ENCODE data around the gene PHACTR3.

DNA sequence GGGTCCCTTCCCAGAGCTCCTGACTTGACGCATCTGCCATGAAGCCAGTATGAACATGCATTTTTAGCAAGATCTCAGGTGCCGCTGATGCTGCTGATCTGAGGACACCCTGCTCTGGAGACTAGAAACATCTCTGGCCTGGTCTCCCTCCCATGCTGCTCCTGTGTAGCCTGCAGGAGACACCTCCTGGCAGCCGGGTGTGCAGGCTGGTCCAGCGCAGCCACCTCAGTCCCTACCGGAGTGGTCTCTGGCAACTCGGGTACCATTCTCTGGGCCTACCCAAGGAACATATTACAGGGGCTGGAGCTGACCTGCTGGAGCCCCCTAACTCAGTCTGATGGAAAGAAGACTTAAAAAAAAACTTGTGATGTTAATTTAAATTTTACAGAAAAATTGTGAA lies 20.1 kb downstream of the PHACTR3 start:
- TF ChIP-seq, protein P1, sequence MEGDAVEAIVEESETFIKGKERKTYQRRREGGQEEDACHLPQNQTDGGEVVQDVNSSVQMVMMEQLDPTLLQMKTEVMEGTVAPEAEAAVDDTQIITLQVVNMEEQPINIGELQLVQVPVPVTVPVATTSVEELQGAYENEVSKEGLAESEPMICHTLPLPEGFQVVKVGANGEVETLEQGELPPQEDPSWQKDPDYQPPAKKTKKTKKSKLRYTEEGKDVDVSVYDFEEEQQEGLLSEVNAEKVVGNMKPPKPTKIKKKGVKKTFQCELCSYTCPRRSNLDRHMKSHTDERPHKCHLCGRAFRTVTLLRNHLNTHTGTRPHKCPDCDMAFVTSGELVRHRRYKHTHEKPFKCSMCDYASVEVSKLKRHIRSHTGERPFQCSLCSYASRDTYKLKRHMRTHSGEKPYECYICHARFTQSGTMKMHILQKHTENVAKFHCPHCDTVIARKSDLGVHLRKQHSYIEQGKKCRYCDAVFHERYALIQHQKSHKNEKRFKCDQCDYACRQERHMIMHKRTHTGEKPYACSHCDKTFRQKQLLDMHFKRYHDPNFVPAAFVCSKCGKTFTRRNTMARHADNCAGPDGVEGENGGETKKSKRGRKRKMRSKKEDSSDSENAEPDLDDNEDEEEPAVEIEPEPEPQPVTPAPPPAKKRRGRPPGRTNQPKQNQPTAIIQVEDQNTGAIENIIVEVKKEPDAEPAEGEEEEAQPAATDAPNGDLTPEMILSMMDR (IDR thresholded peaks at IDR 0.05), result no peak
- TF ChIP-seq ZFX (IDR thresholded peaks at IDR 0.05; ENCODE audit: borderline replicate concordance), result no peak
